Endothelial cell of umbilical vein (primary cell): ENCODE results near the gene ABLIM2. TPM values are rescaled to one million over a fixed set of nuclear protein-coding genes. Genes with fewer than 3 reads are reported as not detected.

Experiments used
- BruUV-seq: library from RNA; stranded (reverse); fragments of 400-500 nt; replicated peaks from 2 replicates; lab custom pipeline; 2021; lab: Mats Ljungman, UMichigan
- CTCF ChIA-PET: fragments of 300-600, 350-600 bp; sonication (Branson Sonifier 250); formaldehyde crosslinking; loops from one replicate; lab custom pipeline; 2021; ENCODE audit warnings: antibody characterized with exemption, inconsistent platforms; lab: Charles Lee
- POLR2A ChIA-PET: fragments of 300-600, 350-600 bp; sonication (Branson Sonifier 250); formaldehyde crosslinking; loops from one replicate; lab custom pipeline; 2021; ENCODE audit warnings: antibody characterized with exemption, inconsistent platforms; lab: Charles Lee
- DNase-seq: peaks from one replicate; pipeline ENCODE4 v3.0.0-alpha.2; 2011; ENCODE audit warnings: low read depth, low spot score
- FAIRE-seq: peaks from 2 replicates; lab custom pipeline; 2011; peaks lifted over from hg19 to GRCh38; lab: Jason Lieb, UNC
- H2AFZ ChIP-seq: 2 replicates; pipeline ENCODE4 v1.6.0; 2012; ENCODE audit warnings: low read depth, low read length, control low read depth, inconsistent platforms
- H3K27ac ChIP-seq: 2 replicates; pipeline ENCODE4 v1.5.1; 2011; ENCODE audit warnings: low read depth, mild to moderate bottlenecking, control low read depth, low read length, moderate library complexity; ENCODE audit not compliant: insufficient read depth
- H3K27me3 ChIP-seq, 2 experiments: 2 replicates each; pipeline versions ENCODE4 v1.6.0 to v1.6.1; 2011; ENCODE audit warnings: low read length in 2 of 2, mixed read lengths in 1 of 2; ENCODE audit not compliant: control insufficient read depth in 2 of 2, insufficient read depth in 2 of 2
- H3K36me3 ChIP-seq, 2 experiments: 2 replicates in 1 of 2; 3 replicates in 1 of 2; pipeline ENCODE4 v1.5.1; 2011; ENCODE audit warnings: low read length in 2 of 2, mild to moderate bottlenecking in 1 of 2, moderate library complexity in 1 of 2; ENCODE audit not compliant: control insufficient read depth in 2 of 2, insufficient read depth in 2 of 2; ENCODE audit errors: extremely low read depth in 1 of 2
- H3K4me1 ChIP-seq: 3 replicates; pipeline ENCODE4 v1.5.1; 2011; ENCODE audit warnings: mild to moderate bottlenecking, low read length; ENCODE audit not compliant: control insufficient read depth, insufficient read depth; ENCODE audit errors: extremely low read depth
- H3K4me2 ChIP-seq: 2 replicates; pipeline ENCODE4 v1.6.1; 2011; ENCODE audit warnings: low read length, control low read depth, mixed read lengths; ENCODE audit not compliant: insufficient read depth
- H3K4me3 ChIP-seq, 3 experiments: fragments of 200-600 bp in 1 of 3; sonication (generic), shearing (Covaris generic) in 1 of 3; replicated peaks in 1 of 3; 2 replicates each; pipeline ENCODE4 v1.5.1; 2011 to 2016; ENCODE audit warnings: control low read depth in 3 of 3, low read length in 3 of 3, mild to moderate bottlenecking in 2 of 3, inconsistent platforms in 1 of 3, low read depth in 1 of 3, moderate library complexity in 1 of 3; ENCODE audit not compliant: insufficient read depth in 1 of 3
- H3K79me2 ChIP-seq: 2 replicates; pipeline ENCODE4 v1.6.0; 2012; ENCODE audit warnings: low read length, inconsistent platforms; ENCODE audit not compliant: control insufficient read depth, insufficient read depth
- H3K9ac ChIP-seq: replicated peaks from 2 replicates; pipeline ENCODE3; 2011; ENCODE audit warnings: low read length, control low read depth; ENCODE audit not compliant: insufficient read depth; ENCODE audit errors: extremely low read depth
- H3K9me1 ChIP-seq: replicated peaks from 3 replicates; pipeline ENCODE4 v1.6.0; 2011; ENCODE audit warnings: mild to moderate bottlenecking, low read length; ENCODE audit not compliant: control insufficient read depth, insufficient read depth; ENCODE audit errors: extremely low read depth
- H3K9me3 ChIP-seq: replicated peaks from 2 replicates; pipeline ENCODE4 v1.5.1; 2012; ENCODE audit warnings: low read length, inconsistent platforms; ENCODE audit not compliant: control insufficient read depth, insufficient read depth
- H4K20me1 ChIP-seq: replicated peaks from 2 replicates; pipeline ENCODE3; 2011; ENCODE audit warnings: mild to moderate bottlenecking, low read length; ENCODE audit not compliant: control insufficient read depth, insufficient read depth; ENCODE audit errors: extremely low read depth
- EZH2 ChIP-seq: IDR thresholded peaks from 2 replicates; pipeline ENCODE4 v1.6.1; 2012; ENCODE audit warnings: borderline replicate concordance, low read depth, mild to moderate bottlenecking, moderate library complexity, low read length, inconsistent platforms; ENCODE audit not compliant: severe bottlenecking
- FOS ChIP-seq: IDR thresholded peaks from 2 replicates; pipeline ENCODE4 v1.6.1; 2011; ENCODE audit warnings: mild to moderate bottlenecking, low read length, moderate library complexity, borderline replicate concordance; ENCODE audit not compliant: insufficient read depth
- GATA2 ChIP-seq: IDR thresholded peaks from 2 replicates; pipeline ENCODE4 v1.7.0; 2011; ENCODE audit warnings: low read depth, mild to moderate bottlenecking, moderate library complexity, mixed read lengths, low read length; ENCODE audit not compliant: insufficient read length, insufficient read depth
- JUN ChIP-seq: IDR thresholded peaks from 2 replicates; pipeline ENCODE4 v1.6.1; 2011; ENCODE audit warnings: borderline replicate concordance, low read depth; ENCODE audit not compliant: insufficient read length, insufficient read depth
- MYC ChIP-seq: IDR thresholded peaks from one replicate; pipeline ENCODE4 v1.6.1; 2011; ENCODE audit warnings: mild to moderate bottlenecking, low read depth, low read length
- POLR2A ChIP-seq: IDR thresholded peaks from 2 replicates; pipeline ENCODE4 v1.6.1; 2012; ENCODE audit warnings: low read depth, mild to moderate bottlenecking, control low read depth, low read length
- POLR2AphosphoS5 ChIP-seq: IDR thresholded peaks from 2 replicates; pipeline ENCODE4 v1.6.1; 2012; ENCODE audit warnings: low read depth, mild to moderate bottlenecking, control low read depth, low read length, moderate library complexity; ENCODE audit not compliant: insufficient read depth
- dilution Hi-C: fragments of 300-500 bp; cut with MboI; formaldehyde crosslinking; loops from one replicate; pipeline ENCODE4 v1.15.0; 2019; ENCODE audit warnings: low sequenced_read_pairs; ENCODE audit not compliant: extremely low pct_ligation_motif_present
- intact Hi-C: fragments of 100-400 bp; cut with micrococcal nuclease; formaldehyde crosslinking; loops from one replicate; pipeline ENCODE4 v1.10.0; 2022
- polyA plus RNA-seq, 4 experiments: library from polyadenylated mRNA; depleted of rRNA in 3 of 4; stranded (reverse) in 3 of 4; unstranded in 1 of 4; fragments of >200 nt; gene quantifications; 2 replicates each; pipeline versions ENCODE4 v1.2.1 to v1.2.3, GENCODE V29; 2011 to 2012; ENCODE audit warnings: missing spikeins in 1 of 4
- total RNA-seq: library from RNA; stranded (reverse); gene quantifications from 2 replicates; pipeline ENCODE4 v1.2.3, GENCODE V29; 2021
- TF ChIP-seq, protein P1 (sequence below): IDR thresholded peaks from 2 replicates; pipeline ENCODE4 v1.6.1; 2011; ENCODE audit not compliant: insufficient read depth, insufficient read length
- TF ChIP-seq, protein P2 (sequence below), 2 donors: IDR thresholded peaks; 1 replicate in 1 of 2; 2 replicates in 1 of 2; pipeline ENCODE4 v1.5.1; 2011; ENCODE audit warnings: low read length in 2 of 2, mild to moderate bottlenecking in 2 of 2, moderate library complexity in 2 of 2, control low read depth in 1 of 2, inconsistent platforms in 1 of 2, low read depth in 1 of 2; ENCODE audit not compliant: insufficient read depth in 1 of 2; ENCODE audit errors: extremely low read depth in 1 of 2

Gene ABLIM2
- total and polyA plus RNA-seq, 2 donors (not counting 3 experiments of a cell fraction or from before 2014, with no cell fraction given): 0.28 to 0.66 TPM

DNA sequence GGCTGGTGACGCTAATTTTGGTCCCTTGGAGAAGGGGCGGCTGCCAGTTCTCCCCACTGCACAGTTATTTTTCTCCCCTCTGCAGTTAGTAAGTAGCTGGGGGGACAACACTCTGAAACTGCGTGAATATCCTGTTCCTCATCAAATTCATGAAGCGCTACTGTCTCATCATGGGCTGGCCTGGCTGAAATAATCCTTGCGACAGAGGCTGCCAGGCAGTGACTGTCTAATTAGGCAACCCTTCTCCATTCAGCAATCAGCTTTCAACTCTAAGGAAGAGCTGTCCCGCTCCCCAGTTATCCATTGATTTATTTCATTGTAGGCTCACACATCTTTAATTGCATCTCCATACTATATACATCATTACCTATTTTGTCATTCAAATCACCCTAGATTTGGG is 48.7 kb upstream of the ABLIM2 start:
- Histone ChIP-seq H3K79me2 (peaks cover 47% of the 10 kb centered on the region), H2AFZ (no peak overlapping the region), H3K9me3 (no peaks in the 10 kb centered on the region), H4K20me1 (no peaks in the 10 kb centered on the region), H3K4me3 (no peak overlapping the region), H3K4me2 (no peak overlapping the region), H3K9me1 (no peaks in the 10 kb centered on the region), H3K4me1 (peaks cover 26% of the 10 kb centered on the region), H3K27ac (no peak overlapping the region), H3K27me3 (no peaks in the 10 kb centered on the region), H3K36me3 (peaks cover 7 to 52% of the 10 kb centered on the region in 2 experiments), H3K9ac (no peak overlapping the region)
- BruUV-seq: no TSS peak
- DNase-seq: no peak
- TF ChIP-seq EZH2 (no peak), MYC (no peak)
- no peak for FAIRE-seq
- ChIA-PET POLR2A (interaction anchor here (0.7 kb wide), 1 partner anchor 31 kb away, joined by 4 read pairs; no protein-coding TSS in a partner anchor), CTCF (interaction anchor here (1.2 to 14.2 kb wide), 2 partner anchors 8 to 30 kb away, joined by 3 to 196 read pairs; partner anchors contain the start of gene SH3TC1)
- dilution Hi-C loops (no loop called here), intact Hi-C loops (no loop called here)

DNA sequence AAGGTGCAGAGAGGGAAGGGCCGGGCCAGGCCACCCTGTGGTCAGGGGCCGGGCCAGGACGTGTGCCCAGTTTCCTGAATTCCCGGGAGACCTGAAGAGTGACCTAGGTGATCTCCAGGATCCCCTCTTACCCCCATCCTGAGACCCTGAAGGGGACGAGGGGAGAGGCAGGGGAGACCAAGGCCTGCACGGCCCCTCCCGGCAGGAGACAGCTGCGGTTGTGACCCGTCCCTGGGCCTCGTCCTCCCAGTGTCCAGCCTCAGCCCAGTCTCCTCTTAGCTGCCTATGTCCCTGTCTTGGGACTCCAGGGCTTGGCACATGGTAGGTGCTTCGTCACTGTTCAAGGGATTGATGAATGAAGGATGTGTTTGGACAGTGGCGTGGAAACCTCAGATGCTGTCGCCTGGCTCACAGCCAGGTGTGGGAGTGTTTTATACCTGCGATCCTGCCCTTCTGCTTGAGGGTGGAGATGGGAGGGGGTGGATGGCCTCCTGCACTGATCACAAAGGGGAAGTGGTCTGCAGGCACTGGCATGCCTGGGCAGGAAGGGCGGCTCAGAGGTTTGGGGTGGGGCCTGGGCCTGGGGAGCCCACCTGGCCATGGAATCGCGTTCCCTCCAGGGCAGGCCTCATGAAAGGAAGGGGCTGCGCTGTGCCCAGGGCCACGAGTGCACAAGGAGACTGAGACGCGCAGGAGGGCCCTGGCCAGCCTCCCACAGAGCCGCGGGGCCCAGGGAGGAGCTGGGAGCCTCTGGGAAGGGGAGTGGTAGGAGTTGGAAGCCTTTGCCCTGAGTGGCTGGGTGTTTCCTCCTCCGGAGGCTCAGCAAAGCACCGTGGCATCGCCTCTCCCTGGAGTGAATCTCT is 47.4 kb upstream of the ABLIM2 start:
- ChIA-PET POLR2A (no interaction called here), CTCF (interaction anchor here (0.7 to 14.2 kb wide), 4 partner anchors 15 to 1152 kb away, joined by 3 to 196 read pairs (median 3); no protein-coding TSS in a partner anchor)
- H3K4me1 ChIP-seq: peaks cover 39% of the 10 kb centered on the region
- DNase-seq: no peak
- BruUV-seq: no TSS peak
- no peak for FAIRE-seq
- dilution Hi-C loops: no loop called here
- peaks cover 7 to 45% of the 10 kb centered on the region in 2 experiments for H3K36me3 ChIP-seq
- H3K27ac ChIP-seq: peak overlapping the region; percentile 22
- no peak overlapping the region for H3K4me3 ChIP-seq
- H3K27me3 ChIP-seq: no peaks in the 10 kb centered on the region
- no peaks in the 10 kb centered on the region for H4K20me1 ChIP-seq
- H3K9ac ChIP-seq: no peak overlapping the region
- TF ChIP-seq POLR2A (no peak), MYC (no peak), POLR2AphosphoS5 (no peak), JUN (no peak), EZH2 (no peak), FOS (no peak), GATA2 (no peak)
- TF ChIP-seq, protein P1, sequence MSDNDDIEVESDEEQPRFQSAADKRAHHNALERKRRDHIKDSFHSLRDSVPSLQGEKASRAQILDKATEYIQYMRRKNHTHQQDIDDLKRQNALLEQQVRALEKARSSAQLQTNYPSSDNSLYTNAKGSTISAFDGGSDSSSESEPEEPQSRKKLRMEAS: no peak
- TF ChIP-seq, protein P2, sequence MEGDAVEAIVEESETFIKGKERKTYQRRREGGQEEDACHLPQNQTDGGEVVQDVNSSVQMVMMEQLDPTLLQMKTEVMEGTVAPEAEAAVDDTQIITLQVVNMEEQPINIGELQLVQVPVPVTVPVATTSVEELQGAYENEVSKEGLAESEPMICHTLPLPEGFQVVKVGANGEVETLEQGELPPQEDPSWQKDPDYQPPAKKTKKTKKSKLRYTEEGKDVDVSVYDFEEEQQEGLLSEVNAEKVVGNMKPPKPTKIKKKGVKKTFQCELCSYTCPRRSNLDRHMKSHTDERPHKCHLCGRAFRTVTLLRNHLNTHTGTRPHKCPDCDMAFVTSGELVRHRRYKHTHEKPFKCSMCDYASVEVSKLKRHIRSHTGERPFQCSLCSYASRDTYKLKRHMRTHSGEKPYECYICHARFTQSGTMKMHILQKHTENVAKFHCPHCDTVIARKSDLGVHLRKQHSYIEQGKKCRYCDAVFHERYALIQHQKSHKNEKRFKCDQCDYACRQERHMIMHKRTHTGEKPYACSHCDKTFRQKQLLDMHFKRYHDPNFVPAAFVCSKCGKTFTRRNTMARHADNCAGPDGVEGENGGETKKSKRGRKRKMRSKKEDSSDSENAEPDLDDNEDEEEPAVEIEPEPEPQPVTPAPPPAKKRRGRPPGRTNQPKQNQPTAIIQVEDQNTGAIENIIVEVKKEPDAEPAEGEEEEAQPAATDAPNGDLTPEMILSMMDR (IDR thresholded peaks at IDR 0.05; ENCODE audit: extremely low read depth in 1 of 2, insufficient read depth in 1 of 2, low read depth in 1 of 2, low read length in 2 of 2): no peak
- no peaks in the 10 kb centered on the region for H3K9me1 ChIP-seq
- H3K9me3 ChIP-seq: no peaks in the 10 kb centered on the region
- no peak overlapping the region for H2AFZ ChIP-seq
- peaks cover 58% of the 10 kb centered on the region for H3K79me2 ChIP-seq
- intact Hi-C loops: loop anchor here (2.0 kb wide), 1 partner anchor 15 kb away; no protein-coding TSS in a partner anchor
- H3K4me2 ChIP-seq: no peak overlapping the region
